ENCODE measurements around the gene MAML3. TPM values are rescaled to one million over a fixed set of nuclear protein-coding genes. Genes with fewer than 3 reads are reported as not detected.
A peak's percentile ranks its signal among the peaks of the same experiment; 100 is the strongest.

MAML3 gene
- total RNA-seq, 1 donor: 0.72 TPM

DNA sequence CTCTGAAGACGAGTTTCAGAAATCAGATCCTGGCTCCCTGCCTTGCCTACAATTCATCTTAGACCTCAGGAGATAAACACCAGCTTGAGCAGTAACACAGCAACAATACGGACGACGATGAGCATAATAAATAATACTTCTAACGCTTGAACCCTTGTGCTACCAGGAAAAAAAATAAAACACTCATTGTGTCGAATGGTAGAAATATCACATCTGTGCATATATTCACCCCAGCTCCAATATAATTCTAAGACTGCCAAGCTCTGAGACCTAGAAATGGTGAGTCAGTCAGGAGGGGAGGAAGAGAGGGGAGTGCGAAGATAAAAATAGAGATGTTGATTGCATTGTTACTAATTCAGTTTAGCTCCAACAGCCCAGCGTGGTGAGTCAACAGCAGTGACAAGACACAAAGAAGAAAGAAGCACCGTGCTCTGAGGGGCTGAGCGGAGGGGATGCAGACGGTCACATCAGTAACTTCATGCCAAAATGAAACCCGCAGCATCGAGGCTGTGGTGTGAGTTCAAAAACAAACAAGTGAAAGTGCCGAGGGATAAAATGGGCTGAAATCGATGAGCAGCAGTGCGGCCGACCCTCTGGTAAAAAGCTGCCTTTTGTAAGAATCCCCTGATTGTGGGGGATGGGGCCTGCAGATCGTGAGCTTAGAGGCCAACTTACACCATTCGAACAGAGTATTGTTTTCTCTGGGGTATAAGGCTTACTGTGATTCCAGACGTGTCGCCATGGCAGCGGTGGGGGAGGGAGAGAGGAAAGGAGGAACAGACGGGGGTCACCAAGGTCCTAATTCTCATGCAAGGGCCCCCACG lies 338.0 kb downstream of the MAML3 start:
- Histone ChIP-seq H3K4me3 (ENCODE audit: insufficient read depth, low read length) (peak overlapping the region; percentile 67), H2AFZ (ENCODE audit: low read length) (peak overlapping the region; percentile 64), H3K9me3 (ENCODE audit: low read depth, low read length) (no peaks in the 10 kb centered on the region), H3K4me1 (ENCODE audit: insufficient read depth, low read length) (peaks cover 16% of the 10 kb centered on the region), H3K79me2 (ENCODE audit: insufficient read depth, low read length) (no peaks in the 10 kb centered on the region), H3K36me3 (ENCODE audit: insufficient read depth, low read length) (no peaks in the 10 kb centered on the region), H3K27ac (ENCODE audit: low read depth, low read length) (no peak overlapping the region), H3K27me3 (ENCODE audit: insufficient read depth, low read length) (peaks cover 3% of the 10 kb centered on the region), H3K4me2 (ENCODE audit: insufficient read depth, low read length) (peak overlapping the region; percentile 80), H4K20me1 (ENCODE audit: insufficient read depth, low read length) (no peaks in the 10 kb centered on the region)
- TF ChIP-seq, protein P1, sequence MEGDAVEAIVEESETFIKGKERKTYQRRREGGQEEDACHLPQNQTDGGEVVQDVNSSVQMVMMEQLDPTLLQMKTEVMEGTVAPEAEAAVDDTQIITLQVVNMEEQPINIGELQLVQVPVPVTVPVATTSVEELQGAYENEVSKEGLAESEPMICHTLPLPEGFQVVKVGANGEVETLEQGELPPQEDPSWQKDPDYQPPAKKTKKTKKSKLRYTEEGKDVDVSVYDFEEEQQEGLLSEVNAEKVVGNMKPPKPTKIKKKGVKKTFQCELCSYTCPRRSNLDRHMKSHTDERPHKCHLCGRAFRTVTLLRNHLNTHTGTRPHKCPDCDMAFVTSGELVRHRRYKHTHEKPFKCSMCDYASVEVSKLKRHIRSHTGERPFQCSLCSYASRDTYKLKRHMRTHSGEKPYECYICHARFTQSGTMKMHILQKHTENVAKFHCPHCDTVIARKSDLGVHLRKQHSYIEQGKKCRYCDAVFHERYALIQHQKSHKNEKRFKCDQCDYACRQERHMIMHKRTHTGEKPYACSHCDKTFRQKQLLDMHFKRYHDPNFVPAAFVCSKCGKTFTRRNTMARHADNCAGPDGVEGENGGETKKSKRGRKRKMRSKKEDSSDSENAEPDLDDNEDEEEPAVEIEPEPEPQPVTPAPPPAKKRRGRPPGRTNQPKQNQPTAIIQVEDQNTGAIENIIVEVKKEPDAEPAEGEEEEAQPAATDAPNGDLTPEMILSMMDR (IDR thresholded peaks at IDR 0.05; ENCODE audit: extremely low read depth, low read depth, low read length): no peak
- DNase-seq (ENCODE audit: insufficient read length, low spot score, missing footprints): peak; percentile 75

DNA sequence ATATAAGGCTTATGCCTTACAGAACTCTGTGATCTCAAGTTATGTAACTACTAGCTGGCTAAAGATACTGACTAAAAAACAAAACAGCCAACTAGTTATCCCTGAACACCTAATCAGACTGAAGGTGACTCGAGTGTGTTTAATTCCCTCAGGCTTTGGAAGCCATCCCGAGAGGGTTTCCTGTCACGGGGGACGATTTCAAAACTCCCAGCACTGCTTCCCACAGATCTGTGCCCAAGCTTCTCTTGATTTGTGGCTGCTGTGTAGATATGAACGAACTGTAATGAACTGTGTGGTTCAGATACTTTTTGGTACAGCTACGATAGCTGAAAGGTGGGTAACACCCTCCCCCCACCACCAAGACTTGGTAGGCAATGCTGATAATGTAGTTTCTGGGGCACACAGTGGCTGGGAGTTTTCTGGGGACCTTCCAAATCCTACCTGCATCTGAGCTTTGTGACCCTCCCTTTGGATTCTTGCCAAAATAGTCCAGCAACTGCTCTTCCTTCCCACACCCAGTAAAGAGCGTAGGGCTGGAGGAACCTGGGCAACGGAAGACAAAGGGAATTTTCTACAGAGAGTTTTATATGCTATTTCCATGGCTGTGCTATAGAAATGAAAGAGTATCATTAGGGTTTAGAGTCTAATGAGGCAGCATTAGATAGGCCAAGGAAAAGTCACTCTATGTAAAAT lies 339.5 kb downstream of the MAML3 start:
- no peak overlapping the region for H2AFZ ChIP-seq (ENCODE audit: low read length)

DNA sequence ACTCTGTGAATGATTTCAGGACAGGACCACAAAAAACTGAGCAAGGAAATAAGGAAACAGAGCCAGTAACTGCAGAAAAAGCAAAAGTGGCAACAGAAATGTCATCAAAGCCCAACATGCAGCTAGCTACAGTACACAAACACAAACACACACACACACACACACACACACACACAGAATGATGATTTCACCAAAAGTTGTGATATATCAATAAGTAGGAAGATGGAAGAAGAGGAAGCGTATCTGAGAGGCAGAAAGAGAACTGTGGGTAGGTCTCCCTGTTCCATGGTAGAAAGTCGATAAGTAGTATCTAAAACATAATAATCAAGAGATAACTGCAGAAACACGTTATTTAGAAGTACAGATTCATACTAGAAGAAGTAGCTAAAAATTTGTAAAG lies 340.1 kb downstream of the MAML3 start:
- H3K36me3 ChIP-seq (ENCODE audit: insufficient read depth, low read length): no peaks in the 10 kb centered on the region
- H3K4me1 ChIP-seq (ENCODE audit: insufficient read depth, low read length): peaks cover 16% of the 10 kb centered on the region
- no peaks in the 10 kb centered on the region for H4K20me1 ChIP-seq (ENCODE audit: insufficient read depth, low read length)
- no peaks in the 10 kb centered on the region for H3K79me2 ChIP-seq (ENCODE audit: insufficient read depth, low read length)
- H2AFZ ChIP-seq (ENCODE audit: low read length): no peak overlapping the region
- H3K4me3 ChIP-seq (ENCODE audit: insufficient read depth, low read length): no peak overlapping the region
- TF ChIP-seq, protein P1 (IDR thresholded peaks at IDR 0.05; ENCODE audit: extremely low read depth, low read depth, low read length): no peak
- H3K9me3 ChIP-seq (ENCODE audit: low read depth, low read length): peaks cover 4% of the 10 kb centered on the region
- H3K27me3 ChIP-seq (ENCODE audit: insufficient read depth, low read length): peaks cover 7% of the 10 kb centered on the region
- no peak for DNase-seq (ENCODE audit: insufficient read length, low spot score, missing footprints)
- no peak overlapping the region for H3K27ac ChIP-seq (ENCODE audit: low read depth, low read length)
- H3K4me2 ChIP-seq (ENCODE audit: insufficient read depth, low read length): no peak overlapping the region

More for the DNA sequence above, 339.5 kb downstream of the MAML3 start:
- DNase-seq (ENCODE audit: insufficient read length, low spot score, missing footprints): no peak
- TF ChIP-seq, protein P1 (IDR thresholded peaks at IDR 0.05; ENCODE audit: extremely low read depth, low read depth, low read length): no peak
- Histone ChIP-seq H3K79me2 (ENCODE audit: insufficient read depth, low read length) (no peaks in the 10 kb centered on the region), H3K27ac (ENCODE audit: low read depth, low read length) (no peak overlapping the region), H4K20me1 (ENCODE audit: insufficient read depth, low read length) (no peaks in the 10 kb centered on the region), H3K36me3 (ENCODE audit: insufficient read depth, low read length) (no peaks in the 10 kb centered on the region), H3K4me3 (ENCODE audit: insufficient read depth, low read length) (no peak overlapping the region), H3K4me2 (ENCODE audit: insufficient read depth, low read length) (no peak overlapping the region), H3K9me3 (ENCODE audit: low read depth, low read length) (peaks cover 4% of the 10 kb centered on the region), H3K4me1 (ENCODE audit: insufficient read depth, low read length) (peaks cover 16% of the 10 kb centered on the region), H3K27me3 (ENCODE audit: insufficient read depth, low read length) (peaks cover 1% of the 10 kb centered on the region)

DNA sequence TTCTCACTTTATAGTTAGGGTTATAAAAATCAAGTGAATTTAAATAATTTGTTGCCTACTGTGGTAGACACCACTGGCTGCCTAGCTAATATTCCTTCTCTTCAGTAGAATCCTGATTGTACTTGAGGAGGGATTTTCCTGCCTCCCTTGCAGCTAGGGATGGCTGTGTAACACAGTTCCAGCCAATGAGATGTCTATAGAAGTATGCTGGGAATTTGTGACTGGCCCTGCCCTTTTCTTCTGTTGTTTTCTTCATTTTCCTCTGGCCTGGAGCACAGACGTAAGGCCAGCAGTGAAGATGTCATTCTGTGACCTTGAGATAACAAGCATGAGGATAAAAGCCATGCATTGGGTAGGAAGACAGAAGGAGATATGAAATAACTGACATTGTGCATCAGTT lies 343.3 kb downstream of the MAML3 start:
- H3K4me3 ChIP-seq (ENCODE audit: insufficient read depth, low read length): no peak overlapping the region
- TF ChIP-seq, protein P1 (IDR thresholded peaks at IDR 0.05; ENCODE audit: extremely low read depth, low read depth, low read length): no peak

More for the DNA sequence above, 343.3 kb downstream of the MAML3 start:
- Histone ChIP-seq H3K4me2 (ENCODE audit: insufficient read depth, low read length) (no peak overlapping the region), H3K9me3 (ENCODE audit: low read depth, low read length) (peaks cover 4% of the 10 kb centered on the region), H4K20me1 (ENCODE audit: insufficient read depth, low read length) (no peaks in the 10 kb centered on the region), H3K4me1 (ENCODE audit: insufficient read depth, low read length) (peaks cover 8% of the 10 kb centered on the region), H3K27me3 (ENCODE audit: insufficient read depth, low read length) (peaks cover 17% of the 10 kb centered on the region), H2AFZ (ENCODE audit: low read length) (no peak overlapping the region), H3K36me3 (ENCODE audit: insufficient read depth, low read length) (no peaks in the 10 kb centered on the region), H3K79me2 (ENCODE audit: insufficient read depth, low read length) (no peaks in the 10 kb centered on the region), H3K27ac (ENCODE audit: low read depth, low read length) (no peak overlapping the region)
- DNase-seq (ENCODE audit: insufficient read length, low spot score, missing footprints): no peak

All from osteoblast (primary cell).